Globus pallidus (tissue), 1 donor: ENCODE data around the gene SNAP47.
"Not testable (repeated sequence)": the region's sequence is repeated elsewhere in the genome, so short reads cannot be mapped to it uniquely, and the experiment has no call there.

Experiments used
- DNase-seq: peaks from one replicate; pipeline ENCODE4 v3.0.0-alpha.2; 2015; ENCODE audit warnings: low spot score

SNAP47 gene

GRCh38 chr1:227734856-227735538 lies at the start of gene SNAP47, which contains the start of gene JMJD4:
Gene SNAP47 (plus strand): TSS chr1:227735435. CDS start chr1:227747737, 12,302 bp downstream.
Gene JMJD4 (minus strand): TSS chr1:227735302. CDS start chr1:227735273, 29 bp downstream.
- DNase-seq = peak; percentile 82

GRCh38 chr1:227685807-227686206 lies 49.4 kb upstream of the SNAP47 start:
- DNase-seq = no peak

- DNase-seq = no peak
Observed at GRCh38 chr1:227697321-227697864, 37.8 kb upstream of the SNAP47 start.

GRCh38 chr1:227701631-227702030 lies 33.6 kb upstream of the SNAP47 start:
- not testable (repeated sequence) for DNase-seq

- DNase-seq = no peak
Observed at GRCh38 chr1:227707846-227708245, 27.4 kb upstream of the SNAP47 start.

- DNase-seq = no peak
Observed at GRCh38 chr1:227709451-227709850, 25.8 kb upstream of the SNAP47 start.

- DNase-seq = not testable (repeated sequence)
Observed at GRCh38 chr1:227710474-227710873, 24.8 kb upstream of the SNAP47 start.

GRCh38 chr1:227712648-227713047 lies 22.6 kb upstream of the SNAP47 start:
- no peak for DNase-seq

- DNase-seq = no peak
Observed at GRCh38 chr1:227718932-227719331, 16.3 kb upstream of the SNAP47 start.

- DNase-seq = no peak
Observed at GRCh38 chr1:227723474-227723873, 11.8 kb upstream of the SNAP47 start.

- DNase-seq = no peak
Observed at GRCh38 chr1:227725046-227725445, 10.2 kb upstream of the SNAP47 start.

- DNase-seq = no peak
Observed at GRCh38 chr1:227726318-227726717, 8.9 kb upstream of the SNAP47 start.

- no peak for DNase-seq
Observed at GRCh38 chr1:227726924-227727599, 8.2 kb upstream of the SNAP47 start.

GRCh38 chr1:227728059-227728891 lies 7.0 kb upstream of the SNAP47 start:
- no peak for DNase-seq

- DNase-seq = no peak
Observed at GRCh38 chr1:227728892-227729143, 6.4 kb upstream of the SNAP47 start.

- DNase-seq = no peak
Observed at GRCh38 chr1:227729144-227729880, 5.9 kb upstream of the SNAP47 start.

GRCh38 chr1:227729881-227730629 lies 5.2 kb upstream of the SNAP47 start:
- peak; percentile 49 for DNase-seq

GRCh38 chr1:227730630-227731151 lies 4.5 kb upstream of the SNAP47 start:
- no peak for DNase-seq

GRCh38 chr1:227731241-227731677 lies 4.0 kb upstream of the SNAP47 start:
- DNase-seq = no peak

- DNase-seq = no peak
Observed at GRCh38 chr1:227731696-227732585, 3.3 kb upstream of the SNAP47 start.
